ENCODE results near the gene MTNR1A.

Gene MTNR1A

GRCh38 chr4:186545436-186545835, 9.9 kb downstream of the MTNR1A start:
- H3K4me2 ChIP-seq (ENCODE audit: low read length) = no peak overlapping the region
- H4K8ac ChIP-seq (ENCODE audit: low read depth, low read length) = no peak overlapping the region
- no peaks in the 10 kb centered on the region for H3K4me1 ChIP-seq (ENCODE audit: control insufficient read depth in 1 of 2, insufficient read depth in 2 of 2, low read length in 2 of 2)
- no peak overlapping the region for H2BK120ac ChIP-seq (ENCODE audit: insufficient read depth, low read length, poor library complexity)
- H4K91ac ChIP-seq (ENCODE audit: low read depth, low read length) = no peak overlapping the region
- no peaks in the 10 kb centered on the region for H3K79me2 ChIP-seq (ENCODE audit: control insufficient read depth, insufficient read depth, low read length, poor library complexity)
- DNase-seq = no peak
- H3K14ac ChIP-seq (ENCODE audit: low read length) = no peak overlapping the region
- no peaks in the 10 kb centered on the region for H3K36me3 ChIP-seq (ENCODE audit: control insufficient read depth in 1 of 2, insufficient read depth in 2 of 2, low read length in 2 of 2)
- no peak overlapping the region for H2BK5ac ChIP-seq (ENCODE audit: low read depth, low read length, poor library complexity)
- H2AK5ac ChIP-seq (ENCODE audit: low read length) = no peak overlapping the region
- H3K9ac ChIP-seq (ENCODE audit: low read length) = no peak overlapping the region
- H3K27ac ChIP-seq (ENCODE audit: low read depth, low read length) = no peak overlapping the region
- H3K9me3 ChIP-seq (ENCODE audit: insufficient read depth, low read depth, low read length) = peaks cover 8% of the 10 kb centered on the region
- no peaks in the 10 kb centered on the region for H3K27me3 ChIP-seq (ENCODE audit: insufficient read depth, low read length)
- H3K18ac ChIP-seq (ENCODE audit: low read length) = no peak overlapping the region
- H3K79me1 ChIP-seq (ENCODE audit: low read length) = no peaks in the 10 kb centered on the region
- no CpG with 5 or more reads among the region's 7 CpGs for WGBS (ENCODE audit: extremely low coverage, insufficient coverage, insufficient read length)
- H3K4me3 ChIP-seq (ENCODE audit: low read depth, low read length) = no peak overlapping the region
- H2BK12ac ChIP-seq (ENCODE audit: low read length) = no peak overlapping the region
- no peak overlapping the region for H3K4ac ChIP-seq (ENCODE audit: low read depth, low read length)
- no peak overlapping the region for H2AFZ ChIP-seq (ENCODE audit: insufficient read depth, low read length, poor library complexity)
- no peak overlapping the region for H3K23ac ChIP-seq (ENCODE audit: low read length)
- H4K12ac ChIP-seq (ENCODE audit: low read depth, low read length) = no peak overlapping the region

- Histone ChIP-seq H3K4me1 (ENCODE audit: control insufficient read depth in 1 of 2, insufficient read depth in 2 of 2, low read length in 2 of 2) (no peaks in the 10 kb centered on the region), H3K23ac (ENCODE audit: low read length) (no peak overlapping the region), H4K91ac (ENCODE audit: low read depth, low read length) (no peak overlapping the region), H3K27ac (ENCODE audit: low read depth, low read length) (no peak overlapping the region), H3K4me2 (ENCODE audit: low read length) (no peak overlapping the region), H2BK120ac (ENCODE audit: insufficient read depth, low read length, poor library complexity) (no peak overlapping the region), H2BK5ac (ENCODE audit: low read depth, low read length, poor library complexity) (no peak overlapping the region), H4K12ac (ENCODE audit: low read depth, low read length) (no peak overlapping the region), H3K79me2 (ENCODE audit: control insufficient read depth, insufficient read depth, low read length, poor library complexity) (no peaks in the 10 kb centered on the region), H3K4ac (ENCODE audit: low read depth, low read length) (no peak overlapping the region), H2AK5ac (ENCODE audit: low read length) (no peak overlapping the region), H3K79me1 (ENCODE audit: low read length) (no peaks in the 10 kb centered on the region), H4K8ac (ENCODE audit: low read depth, low read length) (no peak overlapping the region), H3K9ac (ENCODE audit: low read length) (no peak overlapping the region), H2BK12ac (ENCODE audit: low read length) (no peak overlapping the region), H3K27me3 (ENCODE audit: insufficient read depth, low read length) (no peaks in the 10 kb centered on the region), H3K4me3 (ENCODE audit: low read depth, low read length) (no peak overlapping the region), H3K14ac (ENCODE audit: low read length) (no peak overlapping the region), H3K9me3 (ENCODE audit: insufficient read depth, low read depth, low read length) (peaks cover 8% of the 10 kb centered on the region), H3K36me3 (ENCODE audit: control insufficient read depth in 1 of 2, insufficient read depth in 2 of 2, low read length in 2 of 2) (no peaks in the 10 kb centered on the region), H3K18ac (ENCODE audit: low read length) (no peak overlapping the region), H2AFZ (ENCODE audit: insufficient read depth, low read length, poor library complexity) (no peak overlapping the region)
- WGBS (ENCODE audit: extremely low coverage, insufficient coverage, insufficient read length) = no CpG with 5 or more reads among the region's 2 CpGs
- DNase-seq = no peak
These were observed 12.2 kb downstream of the MTNR1A start for GRCh38 chr4:186543206-186543605.

GRCh38 chr4:186541801-186542200, 13.6 kb downstream of the MTNR1A start:
- no peak overlapping the region for H3K23ac ChIP-seq (ENCODE audit: low read length)
- H2AFZ ChIP-seq (ENCODE audit: insufficient read depth, low read length, poor library complexity) = no peak overlapping the region
- H3K9ac ChIP-seq (ENCODE audit: low read length) = no peak overlapping the region
- no peak overlapping the region for H3K4me2 ChIP-seq (ENCODE audit: low read length)
- H3K27ac ChIP-seq (ENCODE audit: low read depth, low read length) = no peak overlapping the region
- no peak overlapping the region for H4K8ac ChIP-seq (ENCODE audit: low read depth, low read length)
- no peak overlapping the region for H4K12ac ChIP-seq (ENCODE audit: low read depth, low read length)
- no peak overlapping the region for H2BK120ac ChIP-seq (ENCODE audit: insufficient read depth, low read length, poor library complexity)
- no peaks in the 10 kb centered on the region for H3K27me3 ChIP-seq (ENCODE audit: insufficient read depth, low read length)
- H3K36me3 ChIP-seq (ENCODE audit: control insufficient read depth in 1 of 2, insufficient read depth in 2 of 2, low read length in 2 of 2) = no peaks in the 10 kb centered on the region
- H3K14ac ChIP-seq (ENCODE audit: low read length) = no peak overlapping the region
- peaks cover 6% of the 10 kb centered on the region for H3K9me3 ChIP-seq (ENCODE audit: insufficient read depth, low read depth, low read length)
- no peak overlapping the region for H3K4ac ChIP-seq (ENCODE audit: low read depth, low read length)
- no peaks in the 10 kb centered on the region for H3K79me2 ChIP-seq (ENCODE audit: control insufficient read depth, insufficient read depth, low read length, poor library complexity)
- H2AK5ac ChIP-seq (ENCODE audit: low read length) = no peak overlapping the region
- no peaks in the 10 kb centered on the region for H3K79me1 ChIP-seq (ENCODE audit: low read length)
- no peak overlapping the region for H2BK5ac ChIP-seq (ENCODE audit: low read depth, low read length, poor library complexity)
- DNase-seq = no peak
- H3K18ac ChIP-seq (ENCODE audit: low read length) = no peak overlapping the region
- no peaks in the 10 kb centered on the region for H3K4me1 ChIP-seq (ENCODE audit: control insufficient read depth in 1 of 2, insufficient read depth in 2 of 2, low read length in 2 of 2)
- WGBS (ENCODE audit: extremely low coverage, insufficient coverage, insufficient read length) = no CpG with 5 or more reads among the region's 4 CpGs
- H3K4me3 ChIP-seq (ENCODE audit: low read depth, low read length) = no peak overlapping the region
- H4K91ac ChIP-seq (ENCODE audit: low read depth, low read length) = no peak overlapping the region
- no peak overlapping the region for H2BK12ac ChIP-seq (ENCODE audit: low read length)

GRCh38 chr4:186537843-186538521, 17.4 kb downstream of the MTNR1A start:
- no peak overlapping the region for H3K9ac ChIP-seq (ENCODE audit: low read length)
- H2BK12ac ChIP-seq (ENCODE audit: low read length) = no peak overlapping the region
- H2BK5ac ChIP-seq (ENCODE audit: low read depth, low read length, poor library complexity) = no peak overlapping the region
- H3K79me2 ChIP-seq (ENCODE audit: control insufficient read depth, insufficient read depth, low read length, poor library complexity) = no peaks in the 10 kb centered on the region
- H3K9me3 ChIP-seq (ENCODE audit: insufficient read depth, low read depth, low read length) = peaks cover 5% of the 10 kb centered on the region
- H3K23ac ChIP-seq (ENCODE audit: low read length) = no peak overlapping the region
- H2BK120ac ChIP-seq (ENCODE audit: insufficient read depth, low read length, poor library complexity) = no peak overlapping the region
- no peak overlapping the region for H3K27ac ChIP-seq (ENCODE audit: low read depth, low read length)
- no peaks in the 10 kb centered on the region for H3K27me3 ChIP-seq (ENCODE audit: insufficient read depth, low read length)
- no CpG with 5 or more reads among the region's 19 CpGs for WGBS (ENCODE audit: extremely low coverage, insufficient coverage, insufficient read length)
- H4K12ac ChIP-seq (ENCODE audit: low read depth, low read length) = no peak overlapping the region
- DNase-seq = no peak
- H4K8ac ChIP-seq (ENCODE audit: low read depth, low read length) = no peak overlapping the region
- H3K4me1 ChIP-seq (ENCODE audit: control insufficient read depth in 1 of 2, insufficient read depth in 2 of 2, low read length in 2 of 2) = no peaks in the 10 kb centered on the region
- no peaks in the 10 kb centered on the region for H3K36me3 ChIP-seq (ENCODE audit: control insufficient read depth in 1 of 2, insufficient read depth in 2 of 2, low read length in 2 of 2)
- no peak overlapping the region for H2AK5ac ChIP-seq (ENCODE audit: low read length)
- no peak overlapping the region for H3K4ac ChIP-seq (ENCODE audit: low read depth, low read length)
- no peak overlapping the region for H3K4me2 ChIP-seq (ENCODE audit: low read length)
- no peak overlapping the region for H4K91ac ChIP-seq (ENCODE audit: low read depth, low read length)
- H3K14ac ChIP-seq (ENCODE audit: low read length) = no peak overlapping the region
- H2AFZ ChIP-seq (ENCODE audit: insufficient read depth, low read length, poor library complexity) = no peak overlapping the region
- H3K18ac ChIP-seq (ENCODE audit: low read length) = no peak overlapping the region
- H3K4me3 ChIP-seq (ENCODE audit: low read depth, low read length) = no peak overlapping the region
- H3K79me1 ChIP-seq (ENCODE audit: low read length) = no peaks in the 10 kb centered on the region

Data from trophoblast cell (in vitro differentiated cells and primary cell).